B cell (primary cell): ENCODE data around the gene OR52I1. TPM values are rescaled to one million over a fixed set of nuclear protein-coding genes. Genes with fewer than 3 reads are reported as not detected.

Experiments used
- ATAC-seq: fragments of 200-7000 bp; cut with Tn5 transposase; one replicate; pipeline ENCODE4 v1.10.0; 2021; ENCODE audit warnings: low read depth, mild to moderate bottlenecking, moderate number of reproducible peaks, moderate library complexity
- CTCF ChIA-PET: fragments of 350-600 bp; sonication (Branson Sonifier 250); formaldehyde crosslinking; loops from one replicate; lab custom pipeline; 2021; ENCODE audit warnings: antibody characterized with exemption, inconsistent platforms; lab: Charles Lee
- POLR2A ChIA-PET: fragments of 350-600 bp; sonication (Branson Sonifier 250); formaldehyde crosslinking; loops from one replicate; lab custom pipeline; 2021; ENCODE audit warnings: antibody characterized with exemption; lab: Charles Lee
- DNase-seq: peaks from one replicate; pipeline ENCODE4 v3.0.0; 2013
- H2AFZ ChIP-seq: 2 replicates; pipeline ENCODE4 v1.6.1; 2012; ENCODE audit warnings: mild to moderate bottlenecking, low read depth, low read length; ENCODE audit not compliant: insufficient read depth, poor library complexity, severe bottlenecking
- H3K27ac ChIP-seq, 2 donors: 1 replicate in 1 of 2; 2 replicates in 1 of 2; pipeline ENCODE4 v1.5.1; 2012 to 2013; ENCODE audit warnings: low read length in 2 of 2, mild to moderate bottlenecking in 2 of 2, moderate library complexity in 1 of 2
- H3K27me3 ChIP-seq, 4 experiments: fragments of 200-600 bp in 1 of 4; sonication (generic) in 1 of 4; replicated peaks in 1 of 4; 1 replicate in 2 of 4; 2 replicates in 2 of 4; pipeline versions ENCODE4 v1.6.1 to v1.7.0; 2013 to 2016; ENCODE audit warnings: low read length in 3 of 4, mild to moderate bottlenecking in 2 of 4, mixed read lengths in 1 of 4, moderate library complexity in 1 of 4; ENCODE audit not compliant: insufficient read depth in 4 of 4, control insufficient read depth in 3 of 4; ENCODE audit errors: control extremely low read depth in 1 of 4
- H3K36me3 ChIP-seq, 2 experiments: replicated peaks in 1 of 2; 1 replicate in 1 of 2; 2 replicates in 1 of 2; pipeline versions ENCODE4 v1.6.1 to v1.7.1; 2013; ENCODE audit warnings: low read length in 1 of 2; ENCODE audit not compliant: insufficient read depth in 2 of 2, control insufficient read depth in 1 of 2; ENCODE audit errors: control extremely low read depth in 1 of 2, extremely low read depth in 1 of 2
- H3K4me1 ChIP-seq, 2 donors: fragments of 200-600 bp in 1 of 2; sonication (generic) in 1 of 2; 1 replicate in 1 of 2; 2 replicates in 1 of 2; pipeline versions ENCODE4 v1.5.1 to v1.6.1; 2013 to 2017; ENCODE audit warnings: low read length in 2 of 2; ENCODE audit not compliant: control insufficient read depth in 2 of 2, insufficient read depth in 2 of 2
- H3K4me2 ChIP-seq: replicated peaks from 2 replicates; pipeline ENCODE3; 2012; ENCODE audit warnings: mild to moderate bottlenecking, low read depth, low read length; ENCODE audit not compliant: poor library complexity, severe bottlenecking
- H3K4me3 ChIP-seq, 5 experiments: fragments of 200-600 bp in 1 of 5; sonication (generic) in 1 of 5; 1 replicate in 3 of 5; 2 replicates in 2 of 5; pipeline versions ENCODE4 v1.5.1 to v1.7.0; 2011 to 2016; ENCODE audit warnings: low read length in 4 of 5, mild to moderate bottlenecking in 4 of 5, low read depth in 2 of 5, control low read depth in 1 of 5, moderate library complexity in 1 of 5; ENCODE audit not compliant: insufficient read depth in 1 of 5; ENCODE audit errors: control extremely low read depth in 1 of 5, extremely low read depth in 1 of 5
- H3K79me2 ChIP-seq: fragments of 200-600 bp; sonication (generic); one replicate; pipeline ENCODE4 v1.6.0; 2016; ENCODE audit warnings: low read length; ENCODE audit not compliant: control insufficient read depth, insufficient read depth
- H3K9ac ChIP-seq: fragments of 200-600 bp; sonication (generic); 2 replicates; pipeline ENCODE4 v1.6.1; 2017; ENCODE audit warnings: mild to moderate bottlenecking, low read length, moderate library complexity
- H3K9me3 ChIP-seq, 3 donors: one replicate each; pipeline versions ENCODE4 v1.6.1 to v1.7.1; 2013; ENCODE audit warnings: low read length in 2 of 3; ENCODE audit not compliant: control insufficient read depth in 2 of 3, insufficient read depth in 1 of 3; ENCODE audit errors: control extremely low read depth in 1 of 3
- H4K20me1 ChIP-seq: 2 replicates; pipeline ENCODE4 v1.6.0; 2012; ENCODE audit warnings: mild to moderate bottlenecking, low read length; ENCODE audit not compliant: insufficient read depth, control insufficient read depth, poor library complexity, severe bottlenecking
- H3K27ac Mint-ChIP-seq: one replicate; pipeline ENCODE4 v1.8.0; 2021; ENCODE audit warnings: mixed read lengths
- H3K27me3 Mint-ChIP-seq: one replicate; pipeline ENCODE4 v1.8.0; 2021; ENCODE audit warnings: mixed read lengths
- H3K4me1 Mint-ChIP-seq: one replicate; pipeline ENCODE4 v1.8.0; 2021; ENCODE audit warnings: mixed read lengths
- H3K4me3 Mint-ChIP-seq: one replicate; pipeline ENCODE4 v1.8.0; 2021; ENCODE audit warnings: mixed read lengths
- H3K9me3 Mint-ChIP-seq: one replicate; pipeline ENCODE4 v1.8.0; 2022; ENCODE audit warnings: mixed read lengths; ENCODE audit not compliant: insufficient read depth
- EZH2 ChIP-seq: IDR thresholded peaks from 2 replicates; pipeline ENCODE4 v1.6.1; 2012; ENCODE audit warnings: borderline replicate concordance, low read depth, mild to moderate bottlenecking, moderate library complexity, low read length; ENCODE audit not compliant: insufficient read depth, poor library complexity, severe bottlenecking
- WGBS: methylation state at CpG from one replicate; pipeline ENCODE4 v1.1.5; 2013; ENCODE audit warnings: missing lambda C conversion rate; ENCODE audit not compliant: insufficient coverage; 5-methylcytosine and 5-hydroxymethylcytosine counted together
- intact Hi-C: fragments of 100-400 bp; cut with micrococcal nuclease; formaldehyde crosslinking; loops from one replicate; pipeline ENCODE4 v1.10.0; 2022
- polyA plus RNA-seq: library from polyadenylated mRNA; depleted of rRNA; stranded (reverse); fragments of >200 nt; gene quantifications from 2 replicates; pipeline ENCODE4 v1.2.3, GENCODE V29; 2012
- total RNA-seq, 2 donors: library from RNA; stranded (reverse); fragments of 120-200 nt in 1 of 2; gene quantifications; 1 replicate in 1 of 2; 2 replicates in 1 of 2; pipeline versions ENCODE4 v1.2.3 to v1.2.4, GENCODE V29; 2013 to 2022
- TF ChIP-seq, protein P1 (sequence below): fragments of 200-600 bp; IDR thresholded peaks from one replicate; pipeline ENCODE4 v1.8.0; 2022; ENCODE audit warnings: antibody characterized with exemption, mild to moderate bottlenecking

Gene OR52I1
- total and polyA plus RNA-seq, 2 donors (not counting 1 experiment from before 2014, with no cell fraction given), result not detected

DNA sequence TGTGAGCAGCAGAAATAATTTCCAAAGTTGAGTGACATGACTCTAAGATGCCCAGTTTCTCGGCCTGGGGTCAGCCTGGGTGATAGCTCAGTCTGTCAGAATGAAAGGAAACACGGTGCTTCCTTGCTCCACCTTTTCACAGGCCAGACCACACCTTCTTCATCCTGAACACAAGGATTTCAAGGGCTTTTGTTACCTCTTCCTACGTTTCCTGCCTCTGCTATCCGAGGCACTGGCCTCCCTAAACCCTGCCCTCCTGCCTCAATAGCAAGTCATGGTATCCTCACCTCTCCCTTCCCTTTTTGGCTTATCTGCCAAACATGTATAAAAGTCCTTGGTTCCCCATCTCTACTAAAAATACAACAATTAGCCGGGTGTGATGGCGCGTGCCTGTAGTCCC, 48.2 kb downstream of the OR52I1 start:
- H3K4me3 ChIP-seq, result no peak overlapping the region
- intact Hi-C loops, result no loop called here
- no peak overlapping the region for H3K4me3 Mint-ChIP-seq
- H3K4me2 ChIP-seq, result no peak overlapping the region
- peaks cover 0 to 7% (median 2%) of the 10 kb centered on the region in 4 experiments for H3K27me3 ChIP-seq
- no peak for DNase-seq
- H3K27ac Mint-ChIP-seq, result no peak overlapping the region
- no peaks in the 10 kb centered on the region for H4K20me1 ChIP-seq
- TF ChIP-seq, protein P1, sequence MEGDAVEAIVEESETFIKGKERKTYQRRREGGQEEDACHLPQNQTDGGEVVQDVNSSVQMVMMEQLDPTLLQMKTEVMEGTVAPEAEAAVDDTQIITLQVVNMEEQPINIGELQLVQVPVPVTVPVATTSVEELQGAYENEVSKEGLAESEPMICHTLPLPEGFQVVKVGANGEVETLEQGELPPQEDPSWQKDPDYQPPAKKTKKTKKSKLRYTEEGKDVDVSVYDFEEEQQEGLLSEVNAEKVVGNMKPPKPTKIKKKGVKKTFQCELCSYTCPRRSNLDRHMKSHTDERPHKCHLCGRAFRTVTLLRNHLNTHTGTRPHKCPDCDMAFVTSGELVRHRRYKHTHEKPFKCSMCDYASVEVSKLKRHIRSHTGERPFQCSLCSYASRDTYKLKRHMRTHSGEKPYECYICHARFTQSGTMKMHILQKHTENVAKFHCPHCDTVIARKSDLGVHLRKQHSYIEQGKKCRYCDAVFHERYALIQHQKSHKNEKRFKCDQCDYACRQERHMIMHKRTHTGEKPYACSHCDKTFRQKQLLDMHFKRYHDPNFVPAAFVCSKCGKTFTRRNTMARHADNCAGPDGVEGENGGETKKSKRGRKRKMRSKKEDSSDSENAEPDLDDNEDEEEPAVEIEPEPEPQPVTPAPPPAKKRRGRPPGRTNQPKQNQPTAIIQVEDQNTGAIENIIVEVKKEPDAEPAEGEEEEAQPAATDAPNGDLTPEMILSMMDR, result no peak
- no peak for TF ChIP-seq EZH2
- no peak overlapping the region for H2AFZ ChIP-seq
- H3K36me3 ChIP-seq, result no peaks in the 10 kb centered on the region
- H3K9me3 ChIP-seq, result peaks cover 0 to 4% (median 0%) of the 10 kb centered on the region in 3 donors
- no peak for ATAC-seq
- CTCF ChIA-PET, result no interaction called here
- H3K27ac ChIP-seq, result no peak overlapping the region
- H3K27me3 Mint-ChIP-seq, result peaks cover 32% of the 10 kb centered on the region
- WGBS, result 79% methylated on average over 4 of the region's 7 CpGs
- POLR2A ChIA-PET, result no interaction called here
- H3K4me1 ChIP-seq, result peaks cover 0 to 2% of the 10 kb centered on the region in 2 donors
- no peaks in the 10 kb centered on the region for H3K79me2 ChIP-seq
- no peak overlapping the region for H3K9ac ChIP-seq
- no peaks in the 10 kb centered on the region for H3K9me3 Mint-ChIP-seq
- H3K4me1 Mint-ChIP-seq, result no peaks in the 10 kb centered on the region

DNA sequence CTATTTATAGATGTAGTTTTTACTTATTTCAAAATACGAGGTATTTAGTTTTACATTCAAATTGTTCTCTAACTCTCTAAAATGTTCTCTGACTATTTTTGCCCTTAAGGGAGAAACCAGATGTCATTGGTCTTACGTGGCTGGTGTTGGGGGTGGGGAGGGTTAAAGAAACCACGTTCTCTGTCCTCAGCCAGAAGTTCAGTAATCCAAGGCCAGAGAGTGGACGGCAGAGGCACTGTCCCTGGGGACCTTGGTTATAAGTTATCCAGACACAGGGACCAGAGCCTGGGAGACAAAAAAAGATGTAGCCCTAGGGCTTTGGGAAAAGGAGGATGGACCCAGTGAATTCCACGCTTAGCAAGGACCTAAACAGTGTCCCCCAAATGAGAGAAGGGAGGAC, 49.2 kb downstream of the OR52I1 start:
- no peak overlapping the region for H3K9ac ChIP-seq
- H3K36me3 ChIP-seq, result no peaks in the 10 kb centered on the region
- H3K27me3 Mint-ChIP-seq, result peaks cover 34% of the 10 kb centered on the region
- no peak for DNase-seq
- no peak overlapping the region for H3K27ac ChIP-seq
- intact Hi-C loops, result no loop called here
- 45% methylated on average over 2 of the region's 5 CpGs for WGBS
- H3K9me3 ChIP-seq, result no peaks in the 10 kb centered on the region
- H3K79me2 ChIP-seq, result no peaks in the 10 kb centered on the region
- H2AFZ ChIP-seq, result no peak overlapping the region
- no peaks in the 10 kb centered on the region for H3K9me3 Mint-ChIP-seq
- no peaks in the 10 kb centered on the region for H3K4me1 ChIP-seq
- no peak for ATAC-seq
- no peaks in the 10 kb centered on the region for H3K4me1 Mint-ChIP-seq
- TF ChIP-seq, protein P1, result no peak
- no peak for TF ChIP-seq EZH2
- no peak overlapping the region for H3K4me3 Mint-ChIP-seq
- CTCF ChIA-PET, result no interaction called here
- H3K4me2 ChIP-seq, result no peak overlapping the region
- H3K4me3 ChIP-seq, result no peak overlapping the region
- H3K27me3 ChIP-seq, result peaks cover 0 to 2% (median 0%) of the 10 kb centered on the region in 4 experiments
- POLR2A ChIA-PET, result no interaction called here
- no peak overlapping the region for H3K27ac Mint-ChIP-seq
- H4K20me1 ChIP-seq, result no peaks in the 10 kb centered on the region
